GM12891 (cell line): ENCODE results near the gene EGFLAM.

Experiments
- DNase-seq: peaks from one replicate; pipeline ENCODE4 v3.0.0; 2011; ENCODE audit warnings: low spot score; ENCODE audit not compliant: insufficient read length
- FAIRE-seq: peaks from 2 replicates; lab custom pipeline; 2011; peaks lifted over from hg19 to GRCh38; lab: Jason Lieb, UNC
- PAX5 ChIP-seq: IDR thresholded peaks from 2 replicates; pipeline ENCODE4 v1.6.1; 2011; ENCODE audit warnings: low read length, moderate library complexity, mild to moderate bottlenecking; ENCODE audit not compliant: insufficient read depth, severe bottlenecking
- POLR2A ChIP-seq: IDR thresholded peaks from 2 replicates; pipeline ENCODE4 v1.6.1; 2011; ENCODE audit warnings: low read depth, low read length, control low read depth
- POLR2AphosphoS5 ChIP-seq: IDR thresholded peaks from 2 replicates; pipeline ENCODE4 v1.6.1; 2011; ENCODE audit warnings: low read depth, low read length, control low read depth
- POU2F2 ChIP-seq: IDR thresholded peaks from 2 replicates; pipeline ENCODE4 v1.6.1; 2011; ENCODE audit warnings: low read depth, mild to moderate bottlenecking, control low read depth, low read length, moderate library complexity
- SPI1 ChIP-seq: IDR thresholded peaks from 2 replicates; pipeline ENCODE4 v1.6.1; 2011; ENCODE audit warnings: low read depth, low read length, control low read depth
- TAF1 ChIP-seq: IDR thresholded peaks from 2 replicates; pipeline ENCODE4 v1.6.1; 2011; ENCODE audit warnings: low read depth, low read length, control low read depth

Gene EGFLAM

GRCh38 chr5:38500573-38501260, 242.4 kb downstream of the EGFLAM start:
- DNase-seq = no peak
- no peak for TF ChIP-seq PAX5
- 0 out of 2 replicates have a peak, but pooled peaks have one; percentile 7 for TF ChIP-seq SPI1
- FAIRE-seq = no peak

- DNase-seq = no peak
- TF ChIP-seq POU2F2 (no peak), POLR2A (no peak), SPI1 (no peak), PAX5 (no peak), POLR2AphosphoS5 (no peak), TAF1 (no peak)
- no peak for FAIRE-seq
Measured at GRCh38 chr5:38506302-38506701, 247.9 kb downstream of the EGFLAM start.

- DNase-seq (no peak), FAIRE-seq (no peak)
- TF ChIP-seq POU2F2 = no peak
- TF ChIP-seq SPI1 = no peak
- no peak for TF ChIP-seq PAX5
- no peak for TF ChIP-seq POLR2AphosphoS5
- no peak for TF ChIP-seq TAF1
- TF ChIP-seq POLR2A = no peak
Measured at GRCh38 chr5:38509185-38509584, 250.8 kb downstream of the EGFLAM start.
